Measurements from ENCODE around the gene POMT1. TPM values are rescaled to one million over a fixed set of nuclear protein-coding genes. Genes with fewer than 3 reads are reported as not detected.
"Not testable (repeated sequence)": the region's sequence is repeated elsewhere in the genome, so short reads cannot be mapped to it uniquely, and the experiment has no call there.

Gene POMT1
- total RNA-seq, 2 donors from 2014 or later: 22.1 to 34.6 TPM

DNA sequence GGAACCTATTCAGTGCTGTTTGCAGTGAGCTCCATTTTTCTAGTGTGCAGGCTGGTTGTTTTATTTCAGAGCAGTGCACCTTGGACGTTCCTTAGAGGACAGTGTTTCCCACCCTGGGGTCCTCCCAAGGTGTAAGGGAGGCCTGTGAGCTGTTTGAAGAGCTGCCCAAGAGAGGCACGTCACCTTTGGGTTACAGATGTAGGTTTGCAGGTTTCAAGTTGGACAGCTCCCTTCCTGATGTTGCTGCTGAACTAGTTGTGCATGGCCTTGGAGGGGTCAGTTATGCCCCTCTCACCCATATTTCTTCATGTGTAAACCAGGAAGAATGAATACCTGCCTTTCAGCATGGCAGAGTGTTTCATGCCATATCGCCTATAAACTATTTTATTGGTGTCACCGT lies 34.7 kb upstream of the POMT1 start:
- intact Hi-C loops (cut with DNase I): no loop called here
- Histone ChIP-seq H3K36me3 (replicated peaks in 1 of 2; ENCODE audit: insufficient read depth in 1 of 2, low read depth in 2 of 2) (peaks cover 5 to 62% of the 10 kb centered on the region in 2 donors), H3K9me3 (no peaks in the 10 kb centered on the region), H3K27me3 (no peaks in the 10 kb centered on the region), H3K4me3 (no peak overlapping the region), H3K4me1 (no peaks in the 10 kb centered on the region), H3K27ac (no peak overlapping the region)
- 88 to 98% methylated on average over 3 to 4 of the region's 4 CpGs for WGBS, 2 donors
- TF ChIP-seq, protein P1, sequence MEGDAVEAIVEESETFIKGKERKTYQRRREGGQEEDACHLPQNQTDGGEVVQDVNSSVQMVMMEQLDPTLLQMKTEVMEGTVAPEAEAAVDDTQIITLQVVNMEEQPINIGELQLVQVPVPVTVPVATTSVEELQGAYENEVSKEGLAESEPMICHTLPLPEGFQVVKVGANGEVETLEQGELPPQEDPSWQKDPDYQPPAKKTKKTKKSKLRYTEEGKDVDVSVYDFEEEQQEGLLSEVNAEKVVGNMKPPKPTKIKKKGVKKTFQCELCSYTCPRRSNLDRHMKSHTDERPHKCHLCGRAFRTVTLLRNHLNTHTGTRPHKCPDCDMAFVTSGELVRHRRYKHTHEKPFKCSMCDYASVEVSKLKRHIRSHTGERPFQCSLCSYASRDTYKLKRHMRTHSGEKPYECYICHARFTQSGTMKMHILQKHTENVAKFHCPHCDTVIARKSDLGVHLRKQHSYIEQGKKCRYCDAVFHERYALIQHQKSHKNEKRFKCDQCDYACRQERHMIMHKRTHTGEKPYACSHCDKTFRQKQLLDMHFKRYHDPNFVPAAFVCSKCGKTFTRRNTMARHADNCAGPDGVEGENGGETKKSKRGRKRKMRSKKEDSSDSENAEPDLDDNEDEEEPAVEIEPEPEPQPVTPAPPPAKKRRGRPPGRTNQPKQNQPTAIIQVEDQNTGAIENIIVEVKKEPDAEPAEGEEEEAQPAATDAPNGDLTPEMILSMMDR (IDR thresholded peaks at IDR 0.05): no peak
- TF ChIP-seq POLR2A (IDR thresholded peaks at IDR 0.05): no peak
- ATAC-seq (no peak), DNase-seq (no peak)

GRCh38 chr9:131469356-131469755 lies 33.4 kb upstream of the POMT1 start:
- ATAC-seq (peak; percentile 12), DNase-seq (peak in 1 of 4 donors; percentile 25)
- H3K36me3 ChIP-seq (replicated peaks in 1 of 2; ENCODE audit: insufficient read depth in 1 of 2, low read depth in 2 of 2): peaks cover 5 to 70% of the 10 kb centered on the region in 2 donors
- no peaks in the 10 kb centered on the region for H3K27me3 ChIP-seq
- WGBS, 2 donors: 79 to 83% methylated on average over 6 of the region's 6 CpGs
- TF ChIP-seq, protein P1 (IDR thresholded peaks at IDR 0.05): no peak
- TF ChIP-seq POLR2A (IDR thresholded peaks at IDR 0.05): no peak
- no peaks in the 10 kb centered on the region for H3K9me3 ChIP-seq
- H3K4me1 ChIP-seq: no peaks in the 10 kb centered on the region
- H3K27ac ChIP-seq: no peak overlapping the region
- H3K4me3 ChIP-seq: no peak overlapping the region
- intact Hi-C loops (cut with DNase I): no loop called here

- intact Hi-C loops (cut with DNase I): no loop called here
- Histone ChIP-seq H3K27me3 (no peaks in the 10 kb centered on the region), H3K4me3 (no peak overlapping the region), H3K36me3 (replicated peaks in 1 of 2; ENCODE audit: insufficient read depth in 1 of 2, low read depth in 2 of 2) (peaks cover 5 to 67% of the 10 kb centered on the region in 2 donors), H3K9me3 (no peaks in the 10 kb centered on the region), H3K4me1 (no peaks in the 10 kb centered on the region), H3K27ac (no peak overlapping the region)
- ATAC-seq (no peak), DNase-seq (no peak)
- no peak for TF ChIP-seq POLR2A (IDR thresholded peaks at IDR 0.05)
- TF ChIP-seq, protein P1 (IDR thresholded peaks at IDR 0.05): no peak
- WGBS, 2 donors: 89 to 95% methylated on average over 16 of the region's 16 CpGs
Observed at GRCh38 chr9:131469951-131470350, 32.8 kb upstream of the POMT1 start.

GRCh38 chr9:131470581-131470991 lies 32.1 kb upstream of the POMT1 start:
- H3K36me3 ChIP-seq (replicated peaks in 1 of 2; ENCODE audit: insufficient read depth in 1 of 2, low read depth in 2 of 2): peaks cover 11 to 67% of the 10 kb centered on the region in 2 donors
- intact Hi-C loops (cut with DNase I): no loop called here
- ATAC-seq: no peak

GRCh38 chr9:131472085-131472484 lies 30.6 kb upstream of the POMT1 start:
- peaks cover 24 to 75% of the 10 kb centered on the region in 2 donors for H3K36me3 ChIP-seq (replicated peaks in 1 of 2; ENCODE audit: insufficient read depth in 1 of 2, low read depth in 2 of 2)

More at GRCh38 chr9:131470581-131470991, 32.1 kb upstream of the POMT1 start:
- DNase-seq: no peak
- H3K27me3 ChIP-seq: no peaks in the 10 kb centered on the region
- no peak overlapping the region for H3K4me3 ChIP-seq
- WGBS, 2 donors: 95 to 96% methylated on average over 11 to 12 of the region's 12 CpGs
- no peaks in the 10 kb centered on the region for H3K9me3 ChIP-seq
- H3K27ac ChIP-seq: no peak overlapping the region
- H3K4me1 ChIP-seq: no peaks in the 10 kb centered on the region
- no peak for TF ChIP-seq POLR2A (IDR thresholded peaks at IDR 0.05)
- TF ChIP-seq, protein P1 (IDR thresholded peaks at IDR 0.05): no peak

More at GRCh38 chr9:131472085-131472484, 30.6 kb upstream of the POMT1 start:
- H3K27me3 ChIP-seq; ATAC-seq; H3K4me3 ChIP-seq; H3K4me1 ChIP-seq; DNase-seq; H3K9me3 ChIP-seq; H3K27ac ChIP-seq; intact Hi-C loops (cut with DNase I): not testable (repeated sequence)
- 99 to 100% methylated on average over 5 of the region's 5 CpGs for WGBS, 2 donors

Measured in body of pancreas (tissue), 4 donors.